ENCODE results near the gene RNASEH1.
"Not testable (repeated sequence)": the region's sequence is repeated elsewhere in the genome, so short reads cannot be mapped to it uniquely, and the experiment has no call there.

RNASEH1 gene

DNA sequence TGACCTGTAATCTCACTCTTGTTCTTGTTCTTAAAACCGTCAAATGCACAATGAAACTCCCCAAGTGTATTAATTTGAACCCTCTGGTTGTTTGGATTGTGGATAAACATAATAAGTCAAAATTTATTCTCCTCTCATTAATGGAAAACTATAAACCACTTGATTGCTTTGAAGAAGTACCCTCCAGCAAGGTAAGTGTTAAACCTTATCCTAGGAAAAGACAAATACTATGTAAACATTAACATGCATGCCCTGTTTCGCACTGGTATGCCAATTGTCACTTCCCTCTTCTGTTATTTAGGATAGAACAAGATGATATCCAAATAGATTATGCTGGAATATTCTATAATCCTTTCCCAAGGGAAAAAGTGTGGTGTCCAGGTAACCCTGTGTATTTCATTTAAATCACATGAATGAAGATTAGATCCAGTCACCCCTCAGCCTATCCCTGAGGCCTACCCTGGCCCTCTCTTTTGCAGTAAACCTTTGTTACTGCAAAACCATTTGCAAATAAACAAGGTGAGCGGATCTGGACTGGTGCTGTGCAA is 40.1 kb downstream of the RNASEH1 start:
- DNase-seq: no peak

DNA sequence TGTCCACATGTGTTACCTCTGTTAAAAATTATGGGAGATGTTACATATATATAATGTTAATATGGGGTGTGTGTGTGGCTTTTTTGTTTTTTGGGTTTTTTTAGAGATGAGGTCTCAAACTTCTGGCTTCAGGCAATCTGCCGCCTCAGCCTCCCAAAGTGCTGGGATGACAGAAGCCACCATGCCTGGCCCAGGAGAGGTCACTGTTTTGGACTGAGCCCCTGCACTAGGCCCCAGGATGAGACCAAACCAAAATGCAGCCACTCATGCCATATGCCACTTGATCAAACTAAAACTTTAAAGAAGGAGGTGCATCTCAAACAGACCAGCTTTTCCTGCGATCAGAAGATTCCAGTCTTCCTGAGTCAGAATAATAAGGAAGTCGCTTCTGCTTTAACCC is 41.3 kb downstream of the RNASEH1 start:
- DNase-seq: no peak

GRCh38 chr2:3515438-3515837 is 42.7 kb downstream of the RNASEH1 start:
- DNase-seq: not testable (repeated sequence)

GRCh38 chr2:3513026-3513810 is 44.9 kb downstream of the RNASEH1 start:
- no peak for DNase-seq

DNA sequence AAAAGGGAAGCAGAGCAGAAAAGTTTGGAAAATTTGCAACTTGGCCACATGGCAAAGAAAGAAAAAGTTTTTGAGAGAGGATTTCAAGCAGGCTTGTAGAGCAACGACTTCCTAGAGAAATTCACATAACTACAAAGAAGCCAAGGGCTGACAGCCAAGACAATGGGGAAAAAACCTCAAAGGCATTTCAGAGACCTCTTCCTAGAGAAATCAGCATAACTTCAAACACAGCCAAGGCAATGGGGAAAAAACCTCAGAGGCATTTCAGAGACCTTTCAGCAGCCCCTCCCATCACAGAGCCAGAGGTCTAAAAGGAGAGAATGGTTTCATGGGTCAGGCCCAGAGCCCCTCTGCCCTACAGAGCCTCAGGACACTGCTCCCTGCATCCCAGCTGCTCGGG is 46.0 kb downstream of the RNASEH1 start:
- no peak for DNase-seq

DNA sequence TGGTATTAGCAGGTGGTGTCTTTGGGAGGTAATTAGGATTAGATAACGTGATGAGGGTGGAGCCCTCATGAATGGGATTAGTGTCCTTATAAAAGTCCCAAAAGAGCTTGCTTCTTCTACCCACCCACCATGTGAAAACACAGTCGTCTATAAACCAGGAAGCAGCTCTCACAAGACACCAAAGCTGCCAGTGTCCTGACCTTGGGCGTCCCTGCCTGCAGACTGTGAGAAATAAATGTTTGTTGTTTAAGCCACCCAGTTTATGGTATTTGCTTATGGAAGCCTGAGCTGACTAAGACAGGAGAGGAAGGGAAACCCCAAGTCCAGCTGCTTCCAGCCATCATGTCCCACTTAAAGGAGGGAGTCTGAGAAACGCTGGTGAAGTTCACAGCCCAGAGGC is 52.4 kb downstream of the RNASEH1 start:
- DNase-seq: no peak

GRCh38 chr2:3504741-3505140 is 53.4 kb downstream of the RNASEH1 start:
- no peak for DNase-seq

- no peak for DNase-seq
Measured at GRCh38 chr2:3503483-3503882, 54.6 kb downstream of the RNASEH1 start.

DNA sequence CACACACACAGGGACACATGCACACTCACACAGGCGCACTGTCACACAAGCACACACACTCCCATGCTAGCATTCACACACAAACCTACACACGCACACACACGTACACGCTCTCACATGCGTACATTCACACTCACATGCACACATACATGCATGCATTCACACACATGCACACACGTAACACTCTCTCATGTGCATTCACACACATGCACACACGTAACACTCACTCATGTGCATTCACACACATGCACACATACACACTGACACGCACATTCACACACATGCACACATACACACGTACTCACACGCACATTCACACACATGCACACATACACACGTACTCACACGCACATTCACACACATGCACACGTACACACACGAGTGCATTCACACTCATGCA is 55.1 kb downstream of the RNASEH1 start:
- DNase-seq: no peak

- DNase-seq: no peak
Measured at GRCh38 chr2:3500326-3500899, 57.7 kb downstream of the RNASEH1 start.

DNA sequence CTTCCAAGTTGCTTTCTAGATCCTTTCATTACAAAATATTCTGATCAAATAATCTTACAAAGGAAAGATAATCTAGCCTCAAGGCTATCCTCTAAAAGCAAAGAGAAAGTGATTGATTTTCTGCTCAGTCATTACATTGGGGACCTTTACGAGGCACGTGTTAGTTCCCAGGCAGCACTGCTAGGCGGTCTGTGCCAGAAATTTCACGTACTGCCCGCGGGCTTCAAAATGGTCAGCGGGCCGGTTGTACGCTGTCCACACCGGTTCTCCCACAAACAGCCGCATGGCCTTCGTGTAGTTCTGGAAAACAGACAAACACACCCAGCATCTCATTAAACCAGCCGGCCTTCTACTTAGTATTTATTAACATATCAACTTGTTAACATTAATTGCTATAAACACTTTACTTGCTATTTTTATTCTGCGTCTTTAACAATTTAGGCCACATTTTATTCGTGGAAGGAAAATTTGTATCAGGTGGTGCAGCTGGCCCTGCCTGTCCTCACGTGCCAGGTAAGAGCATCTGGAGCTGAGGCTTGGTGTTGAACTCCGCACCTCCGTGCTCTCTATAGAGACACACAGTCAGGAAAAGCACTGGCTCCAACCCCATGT is 59.2 kb downstream of the RNASEH1 start:
- no peak for DNase-seq

- DNase-seq: not testable (repeated sequence)
Measured at GRCh38 chr2:3496708-3497080, 61.4 kb downstream of the RNASEH1 start.

Measured in stimulated activated CD8-positive, alpha-beta memory T cell treated with anti-CD3 and anti-CD28 coated beads, Interleukin-4, amount 100 ng/mL, for 48 hours (primary cell).